Neural crest cell (in vitro differentiated cells): Measurements from ENCODE around the gene SLF2. TPM values are rescaled to one million over a fixed set of nuclear protein-coding genes. Genes with fewer than 3 reads are reported as not detected.

Experiments used
- DNase-seq: peaks from one replicate; pipeline ENCODE4 v3.0.0; 2021; ENCODE audit warnings: low read depth, mixed read lengths, low spot score
- H3K27ac Mint-ChIP-seq: one replicate; pipeline ENCODE4 v1.8.0; 2021; ENCODE audit warnings: mild to moderate bottlenecking, mixed read lengths; ENCODE audit not compliant: unreplicated experiment
- H3K27me3 Mint-ChIP-seq: 2 replicates; pipeline ENCODE4 v1.8.0; 2021; ENCODE audit warnings: low read depth, mild to moderate bottlenecking, mixed read lengths
- H3K36me3 Mint-ChIP-seq: 2 replicates; pipeline ENCODE4 v1.8.0; 2021; ENCODE audit warnings: low read depth, mild to moderate bottlenecking, mixed read lengths
- H3K4me1 Mint-ChIP-seq: 2 replicates; pipeline ENCODE4 v1.8.0; 2021; ENCODE audit warnings: mixed read lengths
- H3K4me3 Mint-ChIP-seq: one replicate; pipeline ENCODE4 v1.8.0; 2021; ENCODE audit warnings: mild to moderate bottlenecking, mixed read lengths
- H3K9me3 Mint-ChIP-seq: 2 replicates; pipeline ENCODE4 v1.8.0; 2021; ENCODE audit warnings: mixed read lengths
- total RNA-seq: library from RNA; stranded (reverse); gene quantifications from 2 replicates; pipeline ENCODE4 v1.2.1, GENCODE V29; 2021
- TF ChIP-seq, protein P1 (sequence below): fragments of 200-600 bp; sonication (generic); conservative IDR thresholded peaks from 2 replicates; pipeline ENCODE4 v1.5.0; 2021; ENCODE audit warnings: antibody characterized with exemption, mild to moderate bottlenecking

The SLF2 gene
- total RNA-seq, 1 donor from 2014 or later, result 39.6 TPM

DNA sequence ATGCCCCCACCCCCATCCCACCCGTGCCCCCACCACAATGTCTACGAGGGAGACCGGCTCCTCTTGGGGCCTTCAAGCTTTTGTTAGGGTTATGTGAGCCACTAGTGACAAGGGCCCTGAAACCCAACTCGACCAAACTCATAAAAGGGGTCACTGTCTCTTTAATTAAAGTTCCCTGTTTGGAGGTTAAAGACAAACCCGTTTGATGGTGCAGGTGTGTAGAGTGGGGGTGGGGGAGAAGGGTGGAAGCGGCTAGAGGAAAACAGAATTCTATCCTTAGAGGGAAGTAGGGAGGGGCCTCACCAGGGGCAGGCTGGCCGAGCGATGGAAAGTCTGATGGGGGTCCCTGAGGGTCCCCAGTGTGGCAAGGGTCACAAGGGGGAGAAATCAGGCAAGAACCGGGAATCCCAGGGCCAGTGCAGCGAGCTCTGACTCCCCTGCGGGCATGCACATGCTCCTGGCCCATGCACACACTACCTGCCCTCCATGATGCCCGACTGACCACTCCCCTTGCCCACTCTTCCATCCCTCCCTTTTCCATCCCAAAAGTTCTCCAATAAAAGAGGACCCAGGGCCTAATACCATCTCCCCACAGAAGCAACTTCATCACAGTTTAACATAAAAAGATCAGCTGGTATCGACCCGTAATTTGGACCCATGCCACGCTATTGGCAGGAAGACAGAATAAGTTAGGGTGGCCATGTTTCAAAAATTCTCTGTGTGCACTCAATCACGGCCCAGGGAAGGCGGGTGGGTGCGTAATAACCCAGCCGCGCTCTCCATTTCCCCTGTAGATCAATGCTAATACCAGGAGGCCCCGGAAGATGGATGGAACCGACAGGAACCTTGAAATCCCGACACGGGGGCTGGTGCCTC is 35.9 kb upstream of the SLF2 start:
- no peaks in the 10 kb centered on the region for H3K36me3 Mint-ChIP-seq
- no peak overlapping the region for H3K4me3 Mint-ChIP-seq
- H3K27me3 Mint-ChIP-seq, result peaks cover 7% of the 10 kb centered on the region
- TF ChIP-seq, protein P1, sequence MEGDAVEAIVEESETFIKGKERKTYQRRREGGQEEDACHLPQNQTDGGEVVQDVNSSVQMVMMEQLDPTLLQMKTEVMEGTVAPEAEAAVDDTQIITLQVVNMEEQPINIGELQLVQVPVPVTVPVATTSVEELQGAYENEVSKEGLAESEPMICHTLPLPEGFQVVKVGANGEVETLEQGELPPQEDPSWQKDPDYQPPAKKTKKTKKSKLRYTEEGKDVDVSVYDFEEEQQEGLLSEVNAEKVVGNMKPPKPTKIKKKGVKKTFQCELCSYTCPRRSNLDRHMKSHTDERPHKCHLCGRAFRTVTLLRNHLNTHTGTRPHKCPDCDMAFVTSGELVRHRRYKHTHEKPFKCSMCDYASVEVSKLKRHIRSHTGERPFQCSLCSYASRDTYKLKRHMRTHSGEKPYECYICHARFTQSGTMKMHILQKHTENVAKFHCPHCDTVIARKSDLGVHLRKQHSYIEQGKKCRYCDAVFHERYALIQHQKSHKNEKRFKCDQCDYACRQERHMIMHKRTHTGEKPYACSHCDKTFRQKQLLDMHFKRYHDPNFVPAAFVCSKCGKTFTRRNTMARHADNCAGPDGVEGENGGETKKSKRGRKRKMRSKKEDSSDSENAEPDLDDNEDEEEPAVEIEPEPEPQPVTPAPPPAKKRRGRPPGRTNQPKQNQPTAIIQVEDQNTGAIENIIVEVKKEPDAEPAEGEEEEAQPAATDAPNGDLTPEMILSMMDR, result no peak
- no peaks in the 10 kb centered on the region for H3K9me3 Mint-ChIP-seq
- H3K4me1 Mint-ChIP-seq, result peaks cover 25% of the 10 kb centered on the region
- no peak overlapping the region for H3K27ac Mint-ChIP-seq
- no peak for DNase-seq

DNA sequence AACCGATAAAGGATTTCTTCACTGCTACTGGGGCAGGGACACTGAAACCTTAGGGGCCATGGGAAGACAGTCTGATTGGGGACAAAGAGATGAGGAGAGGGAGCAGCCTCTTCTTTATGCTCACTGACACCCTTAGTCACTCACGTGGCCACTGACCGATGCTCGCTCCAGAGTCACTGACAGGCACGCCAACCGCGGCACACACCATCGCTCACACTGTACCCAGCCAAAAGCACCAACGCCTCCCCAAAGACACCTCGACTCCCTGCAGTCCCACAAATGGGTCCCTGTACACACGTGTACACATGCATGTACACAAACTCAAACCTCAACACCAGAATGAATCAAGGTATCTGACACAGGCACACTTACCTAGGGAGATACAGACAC is 35.3 kb upstream of the SLF2 start:
- Mint-ChIP-seq H3K27me3 (peaks cover 7% of the 10 kb centered on the region), H3K4me1 (peaks cover 31% of the 10 kb centered on the region), H3K27ac (no peak overlapping the region), H3K36me3 (no peaks in the 10 kb centered on the region), H3K4me3 (no peak overlapping the region), H3K9me3 (no peaks in the 10 kb centered on the region)
- no peak for DNase-seq
- TF ChIP-seq, protein P1, result no peak

GRCh38 chr10:100878291-100878910 is 34.4 kb upstream of the SLF2 start:
- Mint-ChIP-seq H3K36me3 (no peaks in the 10 kb centered on the region), H3K9me3 (no peaks in the 10 kb centered on the region), H3K27me3 (peaks cover 4% of the 10 kb centered on the region), H3K4me1 (peaks cover 36% of the 10 kb centered on the region), H3K4me3 (no peak overlapping the region), H3K27ac (no peak overlapping the region)
- DNase-seq, result peak; percentile 63
- TF ChIP-seq, protein P1, result peak; percentile 87

DNA sequence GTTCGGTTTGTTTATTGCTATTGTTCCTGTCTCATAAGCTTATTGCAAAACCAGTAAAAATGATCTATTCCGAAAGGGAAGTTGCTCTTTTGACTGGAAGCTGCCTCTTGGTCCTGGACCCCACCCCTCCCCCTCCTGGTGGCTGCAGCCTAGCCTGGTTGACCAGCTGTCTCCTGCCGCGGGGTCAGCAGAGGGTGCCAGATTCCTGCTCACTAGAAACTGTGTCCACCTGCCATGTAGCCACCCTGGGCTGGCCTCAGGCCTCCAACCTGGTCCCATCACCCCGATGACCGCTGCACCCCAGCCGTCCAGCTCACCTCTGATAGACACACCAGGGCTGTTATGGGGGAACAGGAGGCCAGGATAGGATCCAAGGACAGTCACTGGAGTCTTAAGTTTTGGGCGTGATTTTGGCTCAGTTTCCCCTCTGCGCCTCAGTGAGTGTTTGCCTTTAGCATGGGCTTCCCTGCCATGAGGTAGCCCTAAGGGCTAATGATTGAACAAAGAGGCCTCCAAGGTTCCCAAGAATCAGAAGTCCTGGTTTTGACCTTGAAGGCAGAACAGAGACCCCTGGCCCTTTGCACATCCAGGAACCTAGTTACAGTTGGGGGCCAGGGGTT is 32.9 kb upstream of the SLF2 start:
- Mint-ChIP-seq H3K27me3 (peaks cover 4% of the 10 kb centered on the region), H3K4me1 (peaks cover 26% of the 10 kb centered on the region), H3K27ac (no peak overlapping the region), H3K36me3 (no peaks in the 10 kb centered on the region), H3K4me3 (no peak overlapping the region), H3K9me3 (no peaks in the 10 kb centered on the region)
- no peak for DNase-seq
- TF ChIP-seq, protein P1, result no peak

DNA sequence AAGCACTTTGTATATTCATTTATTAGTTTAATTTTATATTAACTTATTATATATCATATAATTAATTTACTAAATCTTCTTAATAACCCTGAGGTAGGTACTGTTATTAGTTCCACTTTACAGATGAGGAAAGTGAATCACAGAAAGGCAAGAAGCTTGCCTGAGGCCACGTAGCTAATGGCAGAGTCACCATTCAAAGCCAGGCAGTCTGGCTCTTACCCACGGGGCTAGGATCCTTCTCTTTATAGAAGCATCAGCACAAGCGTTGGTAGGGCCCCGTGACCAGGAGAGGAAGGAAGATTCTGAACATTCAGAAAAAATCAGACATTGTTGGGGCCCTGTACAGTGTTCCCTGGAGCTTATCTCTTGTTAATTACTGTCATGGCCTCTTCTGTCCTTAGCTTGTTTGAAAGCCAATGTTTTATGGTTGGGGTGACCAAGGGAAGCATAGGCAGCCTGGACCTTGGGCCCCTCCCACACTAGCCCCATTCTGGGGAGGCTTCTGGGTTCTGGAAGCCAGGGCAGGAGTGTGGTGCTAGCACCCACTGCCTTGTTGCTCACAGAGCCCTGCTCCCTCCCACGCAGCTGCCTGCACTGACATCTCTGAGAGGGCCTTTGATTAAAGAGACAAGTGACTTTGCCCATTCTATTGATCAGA is 31.1 kb upstream of the SLF2 start:
- Mint-ChIP-seq H3K27ac (peak overlapping the region; percentile 57), H3K27me3 (peaks cover 4% of the 10 kb centered on the region), H3K9me3 (no peaks in the 10 kb centered on the region), H3K36me3 (no peaks in the 10 kb centered on the region), H3K4me1 (peaks cover 24% of the 10 kb centered on the region), H3K4me3 (no peak overlapping the region)
- TF ChIP-seq, protein P1, result no peak
- DNase-seq, result no peak
